Heart left ventricle (tissue), 16 donors: Measurements from ENCODE around the gene MYO15A. TPM values are rescaled to one million over a fixed set of nuclear protein-coding genes. Genes with fewer than 3 reads are reported as not detected.

Source experiments
- ATAC-seq, 4 donors: fragments of 200-7000 bp; cut with Tn5 transposase; one replicate each; pipeline ENCODE4 v1.9.1; 2020 to 2022; ENCODE audit warnings: moderate library complexity in 4 of 4, mild to moderate bottlenecking in 3 of 4, moderate number of reproducible peaks in 1 of 4
- DNase-seq, 5 donors: peaks; one replicate each; pipeline ENCODE4 v3.0.0-alpha.2; 2020
- H3K27ac ChIP-seq, 12 donors: fragments of 200-600 bp; sonication (generic) in 4 of 12; one replicate each; pipeline versions ENCODE4 v1.5.0 to v1.8.0; 2016 to 2022; ENCODE audit warnings: mild to moderate bottlenecking in 2 of 12
- H3K27me3 ChIP-seq, 9 donors: fragments of 200-600 bp; sonication (generic) in 2 of 9; one replicate each; pipeline versions ENCODE4 v1.5.1 to v1.8.0; 2016 to 2022; ENCODE audit warnings: mild to moderate bottlenecking in 3 of 9
- H3K36me3 ChIP-seq, 9 donors: fragments of 200-600 bp; sonication (generic) in 2 of 9; one replicate each; pipeline versions ENCODE4 v1.5.0 to v1.8.0; 2018 to 2022; ENCODE audit warnings: mild to moderate bottlenecking in 2 of 9
- H3K4me1 ChIP-seq, 12 donors: fragments of 200-600 bp; sonication (generic) in 4 of 12; one replicate each; pipeline versions ENCODE4 v1.5.0 to v1.8.0; 2016 to 2022; ENCODE audit warnings: mild to moderate bottlenecking in 3 of 12
- H3K4me3 ChIP-seq, 12 donors: fragments of 200-600 bp; sonication (generic) in 4 of 12; one replicate each; pipeline versions ENCODE4 v1.5.0 to v1.8.0; 2017 to 2022; ENCODE audit warnings: mild to moderate bottlenecking in 9 of 12, moderate library complexity in 4 of 12
- H3K9me3 ChIP-seq, 12 donors: fragments of 200-600 bp; sonication (generic) in 4 of 12; one replicate each; pipeline versions ENCODE4 v1.5.0 to v1.8.0; 2016 to 2022; ENCODE audit warnings: mild to moderate bottlenecking in 1 of 12
- CTCF ChIP-seq, 12 donors: fragments of 200-600 bp; sonication (generic) in 4 of 12; IDR thresholded peaks; one replicate each; pipeline versions ENCODE4 v1.5.0 to v1.8.0; 2018 to 2022; ENCODE audit warnings: antibody characterized with exemption in 12 of 12, mild to moderate bottlenecking in 5 of 12
- POLR2A ChIP-seq, 2 donors: fragments of 450-650 bp; IDR thresholded peaks; one replicate each; pipeline ENCODE4 v1.6.1; 2017; ENCODE audit warnings: antibody characterized with exemption in 2 of 2, mild to moderate bottlenecking in 2 of 2, moderate library complexity in 2 of 2
- WGBS, 4 donors: extraction: QIAGEN DNeasy Blood & Tissue Kit in 2 of 4; methylation state at CpG; one replicate each; pipeline versions ENCODE4 v1.1.5 to v1.1.7; 2013 to 2018; 5-methylcytosine and 5-hydroxymethylcytosine counted together
- intact Hi-C, 10 donors: fragments of 100-400 bp; cut with DNase I; formaldehyde crosslinking; loops; one replicate each; pipeline versions ENCODE4 v1.11.1 to v1.14.2; 2022
- polyA plus RNA-seq, 2 donors: library from polyadenylated mRNA; stranded (reverse); fragments of 200-250 nt; gene quantifications; one replicate each; pipeline ENCODE4 v1.2.3, GENCODE V29; 2013
- total RNA-seq, 9 donors: library from RNA; depleted of rRNA in 2 of 9; stranded (reverse); fragments of >200 nt in 2 of 9; fragmentation: NEBNext Ultra II Directional in 3 of 9; extraction: Animal tissue kit (Norgen Biotek cat#: 25700) in 3 of 9; gene quantifications; one replicate each; pipeline versions ENCODE4 v1.1.0 to v1.2.4, GENCODE V29; 2016 to 2023
- donor health status: ischemic (EF 13 %, LVEDD 7.1; RV severe dilation, severe dysfunction).
- donor health status: healthy with polysubstance abuse.
- donor health status: DM: no; HTN: yes; CAD: no.
- donor health status: DM: no; HTN: no; CAD: no.
- donor health status: ischemic (EF 25% LVEDD 6.9; RV normal size, moderate dysfunction).
- donor health status: ischemic (EF 25% LVEDD 5.7; RV mildly dilated, moderate dysfunction).
- donor health status: healthy.
- donor health status: DM: yes; HTN: yes; CAD: no.
- donor health status: ischemic (EF 35%, LVEDD 5.7; RV mildly dilated, moderate dysfunction).
- donor health status: nonischemic (EF 11% LVEDD 7.7; RV severe dilation, severe dysfunction).
- donor health status: DM: yes; HTN: yes; CAD: no.
- donor health status: PGD.
- donor health status: ischemic (EF 29% LVEDD 5.4; RV normal size, mild dysfunction).
- donor health status: nonischemic (EF 23%, LVEDD 6.1; RV moderate dilation, normal function).

The MYO15A gene
- total and polyA plus RNA-seq, 11 donors = 0.12 to 0.53 (median 0.35) TPM; not detected in 2

GRCh38 chr17:18124345-18125126, 16.0 kb downstream of the MYO15A start:
- Histone ChIP-seq H3K4me1 (no peaks in the 10 kb centered on the region), H3K36me3 (no peaks in the 10 kb centered on the region), H3K9me3 (peaks cover 0 to 9% (median 0%) of the 10 kb centered on the region in 12 donors), H3K27ac (no peak overlapping the region), H3K4me3 (no peak overlapping the region), H3K27me3 (peaks cover 0 to 8% (median 0%) of the 10 kb centered on the region in 9 donors)
- intact Hi-C loops = no loop called here
- DNase-seq (no peak), ATAC-seq (no peak)
- no peak for TF ChIP-seq CTCF (IDR thresholded peaks at IDR 0.05)
- TF ChIP-seq POLR2A (IDR thresholded peaks at IDR 0.05) = no peak
- WGBS, 4 donors = 67 to 73% (median 70%) methylated on average over 8 to 11 of the region's 11 CpGs

DNA sequence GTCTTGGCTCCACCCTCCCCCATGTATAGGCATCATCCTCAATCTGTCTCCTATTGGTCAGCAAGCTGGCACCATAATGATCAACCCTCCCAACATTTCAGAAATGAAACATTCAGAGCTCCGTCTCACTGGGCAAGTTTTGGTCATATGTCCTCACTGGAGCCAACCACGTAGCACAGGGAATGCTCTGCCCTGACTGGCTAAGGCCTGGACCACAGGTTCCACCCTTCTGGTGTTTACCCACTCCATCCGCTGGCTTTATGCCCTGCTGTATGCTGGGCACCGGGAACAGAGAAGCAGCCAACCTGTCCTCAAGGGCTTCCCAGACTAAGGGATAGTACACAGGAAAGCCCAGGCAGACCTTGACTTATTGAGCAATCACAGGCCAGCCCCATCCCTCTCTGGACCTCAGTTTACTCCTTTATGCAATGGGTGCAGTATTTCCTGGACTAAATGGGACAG, 20.5 kb downstream of the MYO15A start:
- Histone ChIP-seq H3K4me1 (no peaks in the 10 kb centered on the region), H3K27me3 (no peaks in the 10 kb centered on the region), H3K36me3 (no peaks in the 10 kb centered on the region), H3K4me3 (no peak overlapping the region), H3K27ac (no peak overlapping the region), H3K9me3 (no peaks in the 10 kb centered on the region)
- 70 to 79% (median 72%) methylated on average over 4 of the region's 4 CpGs for WGBS, 4 donors
- intact Hi-C loops = no loop called here
- no peak for TF ChIP-seq CTCF (IDR thresholded peaks at IDR 0.05)
- no peak for TF ChIP-seq POLR2A (IDR thresholded peaks at IDR 0.05)
- DNase-seq (no peak), ATAC-seq (no peak)

DNA sequence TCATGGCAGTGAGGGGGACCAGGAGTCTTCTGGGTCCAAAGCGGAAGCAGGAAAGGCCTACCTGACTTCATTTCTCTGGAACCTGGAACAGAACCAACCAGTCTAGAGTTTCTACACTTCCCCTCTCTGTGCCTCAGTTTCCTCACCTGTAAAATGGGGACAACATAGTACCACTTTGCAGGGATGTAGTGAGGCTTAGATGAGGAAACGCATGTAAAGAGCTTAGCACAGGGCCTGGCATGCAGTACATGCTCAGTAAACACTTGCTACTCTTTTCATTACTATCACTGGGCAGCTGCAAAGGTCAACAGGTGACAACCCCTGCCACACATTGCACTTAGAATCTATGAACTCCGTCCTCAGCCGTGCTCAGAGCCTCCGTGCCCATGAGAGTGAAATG, 24.2 kb downstream of the MYO15A start:
- TF ChIP-seq POLR2A (IDR thresholded peaks at IDR 0.05) (no peak), CTCF (IDR thresholded peaks at IDR 0.05) (no peak)
- WGBS, 4 donors = 88 to 90% (median 90%) methylated on average over 5 of the region's 5 CpGs
- DNase-seq (no peak), ATAC-seq (no peak)
- Histone ChIP-seq H3K9me3 (no peaks in the 10 kb centered on the region), H3K36me3 (no peaks in the 10 kb centered on the region), H3K4me1 (no peaks in the 10 kb centered on the region), H3K4me3 (no peak overlapping the region), H3K27me3 (peaks cover 0 to 4% (median 0%) of the 10 kb centered on the region in 9 donors), H3K27ac (no peak overlapping the region)
- intact Hi-C loops = no loop called here

DNA sequence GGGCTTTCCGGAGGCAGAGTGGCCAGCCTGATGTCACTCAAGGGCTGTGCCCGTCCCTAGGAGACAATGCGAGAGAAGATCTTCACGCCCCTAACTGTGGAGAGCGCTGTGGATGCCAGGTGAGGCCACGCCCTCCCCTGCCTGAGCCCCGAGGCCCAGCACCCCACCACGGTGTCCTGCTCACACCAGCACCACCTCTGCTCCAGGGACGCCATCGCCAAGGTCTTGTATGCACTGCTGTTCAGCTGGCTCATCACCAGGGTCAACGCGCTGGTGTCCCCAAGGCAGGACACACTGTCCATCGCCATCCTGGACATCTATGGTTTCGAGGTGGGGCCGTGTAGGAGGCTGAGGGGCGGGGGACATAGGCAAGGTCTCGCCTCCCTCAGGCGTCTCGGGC, 27.8 kb downstream of the MYO15A start:
- 78 to 83% (median 79%) methylated on average over 18 to 19 of the region's 19 CpGs for WGBS, 4 donors
- no peak overlapping the region for H3K4me3 ChIP-seq
- ATAC-seq = no peak
- H3K27ac ChIP-seq = no peak overlapping the region
- peaks cover 0 to 6% (median 0%) of the 10 kb centered on the region in 12 donors for H3K4me1 ChIP-seq
- no peak for TF ChIP-seq CTCF (IDR thresholded peaks at IDR 0.05)
- no peak for TF ChIP-seq POLR2A (IDR thresholded peaks at IDR 0.05)
- H3K36me3 ChIP-seq = no peaks in the 10 kb centered on the region
- intact Hi-C loops = no loop called here
- no peaks in the 10 kb centered on the region for H3K9me3 ChIP-seq
- H3K27me3 ChIP-seq = peaks cover 0 to 4% (median 0%) of the 10 kb centered on the region in 9 donors
- DNase-seq = no peak
